MM.1S (cell line): ENCODE data around the gene CTBP1.

Experiments used
- CTCF ChIP-seq: fragments of 300-600 bp; sonication (generic); IDR thresholded peaks from 2 replicates; pipeline ENCODE4 v1.5.1; 2016; ENCODE audit warnings: antibody characterized with exemption, low read length, mixed read lengths
- EZH2 ChIP-seq: fragments of 300-600 bp; sonication (generic); optimal IDR thresholded peaks from 2 replicates; pipeline ENCODE3; 2017; ENCODE audit warnings: low read depth, mild to moderate bottlenecking, antibody characterized with exemption, low read length, mixed read lengths

- TF ChIP-seq EZH2 (no peak), CTCF (no peak)
These were observed 46.6 kb upstream of the CTBP1 start for GRCh38 chr4:1295405-1296055.
